HG03378 (cell line): Measurements from ENCODE around the gene RAB11FIP4.
"Not testable (repeated sequence)": the region's sequence is repeated elsewhere in the genome, so short reads cannot be mapped to it uniquely, and the experiment has no call there.

Experiments used
- ATAC-seq: cut with Tn5 transposase; IDR thresholded peaks from one replicate; pipeline ENCODE4 v1.9.1; 2021; ENCODE audit warnings: mild to moderate bottlenecking, moderate library complexity; ENCODE audit not compliant: unreplicated experiment

Gene RAB11FIP4

GRCh38 chr17:31391496-31391949 lies at the start of gene RAB11FIP4:
TSS of gene RAB11FIP4 (plus strand) at chr17:31391675. CDS start at chr17:31391853, 178 bp downstream.
- ATAC-seq, result no peak

GRCh38 chr17:31345191-31345747 lies 46.2 kb upstream of the RAB11FIP4 start:
- not testable (repeated sequence) for ATAC-seq

- no peak for ATAC-seq
These were observed 42.0 kb upstream of the RAB11FIP4 start for GRCh38 chr17:31349454-31349853.

GRCh38 chr17:31355935-31356334 lies 35.5 kb upstream of the RAB11FIP4 start:
- ATAC-seq, result no peak

DNA sequence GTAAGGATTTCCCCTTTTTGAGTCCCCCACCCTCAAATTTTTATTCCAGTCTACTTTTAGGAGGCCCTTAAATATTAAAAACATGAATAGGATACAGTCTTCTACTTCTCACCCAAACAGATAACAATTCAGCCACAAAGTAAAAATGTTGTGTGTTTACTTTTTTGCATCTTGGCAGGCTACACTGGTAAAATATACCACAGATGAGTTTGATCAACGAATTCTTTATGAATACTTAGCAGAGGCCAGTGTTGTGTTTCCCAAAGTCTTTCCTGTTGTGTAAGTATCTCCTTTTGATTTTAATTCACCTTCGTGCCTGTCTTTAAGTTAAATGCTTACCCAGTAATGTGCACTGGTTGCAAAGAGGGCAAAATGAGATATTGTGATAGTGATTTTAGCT lies 34.4 kb upstream of the RAB11FIP4 start:
- ATAC-seq, result no peak

GRCh38 chr17:31357839-31358394 lies 33.6 kb upstream of the RAB11FIP4 start:
- ATAC-seq, result no peak

DNA sequence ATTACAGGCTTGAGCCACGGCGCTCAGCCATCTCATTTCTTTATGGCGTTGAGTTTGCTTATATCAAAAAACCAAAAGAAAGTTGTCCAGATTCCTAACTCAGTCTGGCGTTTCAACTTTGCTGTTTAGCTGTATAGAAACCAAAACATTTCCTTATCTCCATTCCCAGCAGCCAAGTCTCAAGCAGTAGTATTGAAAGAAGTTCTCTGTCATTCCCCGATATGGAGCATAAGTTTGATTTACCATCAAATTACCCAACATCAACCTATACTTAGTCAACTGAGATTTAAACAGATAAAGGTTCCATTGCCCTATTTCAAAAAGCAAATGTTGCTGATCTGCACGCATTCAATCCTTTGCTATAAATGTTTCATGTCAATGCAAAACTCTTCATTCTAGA lies 27.5 kb upstream of the RAB11FIP4 start:
- no peak for ATAC-seq

DNA sequence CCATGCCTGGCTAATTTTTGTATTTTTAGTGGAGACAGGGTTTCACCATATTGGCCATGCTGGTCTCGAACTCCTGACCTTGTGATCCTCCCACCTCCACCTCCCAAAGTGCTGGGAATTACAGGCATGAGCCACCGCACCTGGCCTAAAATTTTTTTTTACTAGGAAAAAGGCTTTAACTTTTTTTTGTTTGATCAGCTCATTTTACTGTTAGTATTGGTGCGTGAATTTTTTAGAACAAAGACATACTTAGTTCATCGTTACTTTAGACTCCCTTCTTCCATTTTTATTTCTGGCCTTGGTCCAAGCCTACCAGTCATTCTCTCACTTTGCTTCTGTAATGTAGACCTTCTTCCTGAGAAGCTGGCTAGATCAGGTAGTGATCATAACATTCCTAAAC lies 25.4 kb upstream of the RAB11FIP4 start:
- no peak for ATAC-seq

DNA sequence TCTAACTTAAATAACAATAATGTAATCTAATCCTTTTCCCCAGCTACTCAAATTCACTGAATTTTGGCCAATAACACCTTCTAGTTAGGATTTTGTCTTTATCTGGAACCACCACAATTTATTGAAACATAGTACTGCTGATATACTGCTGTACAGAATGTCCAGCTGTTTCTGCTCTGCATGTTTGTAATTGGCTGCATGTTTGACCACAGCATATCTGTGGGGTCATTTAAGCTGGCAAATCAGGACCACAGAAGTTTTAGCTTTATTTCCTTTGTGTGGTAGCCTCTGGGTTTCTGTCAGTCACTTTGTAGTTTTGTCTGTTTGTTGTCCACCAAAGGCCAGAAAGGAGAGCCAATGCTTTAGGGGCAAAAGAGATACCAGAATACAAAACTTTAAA lies 22.2 kb upstream of the RAB11FIP4 start:
- no peak for ATAC-seq

- no peak for ATAC-seq
These were observed 19.9 kb upstream of the RAB11FIP4 start for GRCh38 chr17:31371511-31372097.

- no peak for ATAC-seq
These were observed 18.1 kb upstream of the RAB11FIP4 start for GRCh38 chr17:31373150-31374093.

GRCh38 chr17:31374094-31374447 lies 17.4 kb upstream of the RAB11FIP4 start:
- ATAC-seq, result no peak

DNA sequence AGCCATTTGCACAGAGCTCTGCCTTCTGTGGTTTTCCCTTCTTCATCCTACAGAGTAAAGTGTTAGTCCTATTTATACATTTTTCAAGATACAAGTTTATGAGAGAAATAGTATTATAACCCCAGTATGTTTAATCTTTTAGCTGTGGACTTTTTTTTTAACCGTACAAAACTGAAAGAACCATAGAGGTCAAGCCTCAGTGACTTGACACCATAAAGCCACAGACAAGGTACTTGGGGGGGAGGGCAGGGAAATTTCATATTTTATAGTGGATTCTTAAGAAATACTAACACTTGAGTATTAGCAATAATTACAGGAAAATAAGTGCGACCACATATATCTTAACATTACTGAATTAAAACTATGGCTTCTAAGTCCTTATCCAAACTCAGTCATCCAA lies 17.0 kb upstream of the RAB11FIP4 start:
- ATAC-seq, result no peak

- ATAC-seq, result no peak
These were observed 12.8 kb upstream of the RAB11FIP4 start for GRCh38 chr17:31378638-31379037.

- no peak for ATAC-seq
These were observed 11.8 kb upstream of the RAB11FIP4 start for GRCh38 chr17:31379597-31380205.

GRCh38 chr17:31381165-31381668 lies 10.3 kb upstream of the RAB11FIP4 start:
- ATAC-seq, result no peak

DNA sequence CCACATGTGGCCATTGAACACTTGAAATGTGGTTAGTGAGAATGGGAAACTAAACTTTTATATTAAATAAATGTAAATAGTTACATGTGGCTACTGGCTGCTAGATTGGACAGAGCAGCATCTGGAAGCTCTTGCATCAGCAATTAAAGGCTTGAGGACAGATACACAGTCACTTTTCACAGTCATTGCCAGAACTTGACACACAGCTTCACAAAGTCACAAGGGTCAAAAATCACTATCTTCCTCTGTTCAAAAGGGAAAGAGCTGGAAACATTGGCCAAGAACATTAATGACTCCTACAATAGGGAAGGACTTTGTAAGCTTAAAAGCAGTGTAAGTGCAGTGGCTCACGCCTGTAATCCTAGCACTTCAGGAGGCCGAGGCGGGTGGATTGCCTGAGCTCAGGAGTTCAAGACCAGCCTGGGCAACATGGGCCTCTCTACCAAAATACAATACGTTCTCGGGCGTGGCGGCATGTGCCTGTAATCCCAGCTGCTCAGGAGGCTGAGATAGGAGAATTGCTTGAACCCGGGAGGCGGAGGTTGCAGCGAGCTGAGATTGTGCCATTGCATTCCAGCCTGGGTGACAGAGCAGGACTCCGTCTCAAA lies 8.7 kb upstream of the RAB11FIP4 start:
- ATAC-seq, result not testable (repeated sequence)

GRCh38 chr17:31383488-31383887 lies 8.0 kb upstream of the RAB11FIP4 start:
- ATAC-seq, result not testable (repeated sequence)

DNA sequence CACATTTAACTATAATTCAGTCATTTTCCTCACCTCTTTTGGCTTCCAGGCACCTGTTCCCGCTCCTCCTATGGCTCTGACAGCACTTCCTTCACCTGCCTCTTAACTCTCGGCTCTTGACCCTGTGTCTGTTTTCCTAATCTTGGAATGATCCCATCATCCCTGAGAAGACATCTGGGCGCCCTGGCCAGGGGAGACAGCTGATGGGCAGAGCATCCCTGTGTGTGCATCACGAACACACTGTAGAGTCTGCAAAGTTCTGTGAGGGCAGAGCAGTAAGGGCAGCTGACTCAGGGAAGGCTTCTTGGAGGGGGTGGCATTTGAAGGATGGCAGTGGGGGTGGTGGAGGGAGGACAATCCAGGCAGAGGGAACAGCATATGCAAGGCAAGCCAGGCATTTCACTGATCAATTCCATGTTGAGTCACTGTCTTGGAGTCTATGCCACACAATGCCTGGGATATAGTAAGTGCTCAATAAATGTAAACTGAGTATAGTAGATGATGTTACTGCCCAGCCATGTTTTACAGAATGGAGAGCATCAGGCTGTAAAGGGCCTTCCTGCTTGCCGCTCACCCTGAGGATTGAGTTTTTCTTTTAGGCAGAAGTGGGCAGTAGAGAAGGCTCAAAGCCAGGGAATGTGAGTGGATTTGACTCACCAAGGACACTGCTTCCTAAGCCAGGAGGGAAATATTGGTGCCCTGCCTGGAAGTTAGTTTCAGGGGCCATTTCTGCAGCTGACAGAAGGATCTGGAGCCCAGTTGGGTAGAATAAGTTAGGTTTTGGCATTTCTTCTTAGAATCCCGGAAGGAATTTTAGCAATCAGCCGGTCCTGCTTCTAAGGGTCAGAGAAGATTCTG lies 5.8 kb upstream of the RAB11FIP4 start:
- ATAC-seq, result no peak
